K562 (cell line): ENCODE results near the gene FHIT. TPM values are rescaled to one million over a fixed set of nuclear protein-coding genes. Genes with fewer than 3 reads are reported as not detected.

ENCODE experiments used
- ATF1 ChIP-seq, 2 experiments: fragments of 450-650 bp in 1 of 2; IDR thresholded peaks; 2 replicates each; pipeline ENCODE4 v1.6.1; 2016; ENCODE audit warnings: missing compliant biosample characterization in 1 of 2, missing genetic modification characterization in 1 of 2
- ATF7 ChIP-seq: fragments of 450-650 bp; IDR thresholded peaks from 2 replicates; pipeline ENCODE4 v1.7.1; 2014; ENCODE audit warnings: mild to moderate bottlenecking, moderate library complexity
- CC2D1A ChIP-seq: fragments of 450-650 bp; IDR thresholded peaks from 2 replicates; pipeline ENCODE4 v1.6.1; 2017; ENCODE audit warnings: mild to moderate bottlenecking
- FOXM1 ChIP-seq, 2 experiments: fragments of 450-650 bp in 1 of 2; sonication (generic) in 1 of 2; formaldehyde crosslinking in 1 of 2; IDR thresholded peaks; 2 replicates each; pipeline versions ENCODE4 v1.6.1 to v1.9.0; 2017 to 2022; ENCODE audit warnings: low read depth in 2 of 2, mild to moderate bottlenecking in 2 of 2, missing genetic modification reagents in 1 of 2, moderate library complexity in 1 of 2
- GABPA ChIP-seq: fragments of 200-800 bp; sonication (Bioruptor generic); conservative IDR thresholded peaks from 2 replicates; pipeline ENCODE4 v1.6.1; 2016; ENCODE audit warnings: low read depth, missing genetic modification characterization, missing compliant biosample characterization
- HNRNPUL1 ChIP-seq: fragments of 200-400 bp; formaldehyde crosslinking; IDR thresholded peaks from 2 replicates; pipeline ENCODE4 v1.6.1; 2017; ENCODE audit warnings: low read length
- JUN ChIP-seq, 2 experiments: sonication (generic) in 1 of 2; formaldehyde crosslinking in 1 of 2; IDR thresholded peaks; 2 replicates each; pipeline versions ENCODE4 v1.6.1 to v1.8.0; 2012 to 2022; ENCODE audit warnings: borderline replicate concordance in 2 of 2, mild to moderate bottlenecking in 2 of 2, improper control_type of control experiment in 1 of 2, low read depth in 1 of 2, low read length in 1 of 2, missing genetic modification reagents in 1 of 2
- PHF8 ChIP-seq: fragments of 200-600 bp; sonication (generic); IDR thresholded peaks from 2 replicates; pipeline ENCODE4 v1.6.1; 2012; ENCODE audit warnings: mixed run types, mild to moderate bottlenecking, inconsistent platforms, low read length, moderate library complexity, borderline replicate concordance
- POLR2A ChIP-seq: fragments of 450-650 bp; conservative IDR thresholded peaks from 2 replicates; pipeline ENCODE4 v1.6.1; 2016
- PTTG1 ChIP-seq: fragments of 450-650 bp; IDR thresholded peaks from 2 replicates; pipeline ENCODE4 v1.6.1; 2016; ENCODE audit warnings: low read depth, mild to moderate bottlenecking, missing genetic modification characterization, missing compliant biosample characterization
- SETDB1 ChIP-seq: IDR thresholded peaks from one replicate; pipeline ENCODE4 v1.6.1; 2012; ENCODE audit warnings: low read length, control low read depth, inconsistent platforms
- SIN3B ChIP-seq: fragments of 450-650 bp; IDR thresholded peaks from 2 replicates; pipeline ENCODE4 v1.6.1; 2017; ENCODE audit warnings: low read depth, mild to moderate bottlenecking, moderate library complexity
- TOE1 ChIP-seq, 2 experiments: fragments of 450-650 bp in 1 of 2; sonication (generic) in 1 of 2; formaldehyde crosslinking in 1 of 2; IDR thresholded peaks; 2 replicates each; pipeline versions ENCODE4 v1.7.1 to v1.8.0; 2016 to 2022; ENCODE audit warnings: borderline replicate concordance in 2 of 2, mild to moderate bottlenecking in 2 of 2, antibody characterized with exemption in 1 of 2, inconsistent platforms in 1 of 2, low read depth in 1 of 2, missing genetic modification reagents in 1 of 2, moderate library complexity in 1 of 2
- ZNF121 ChIP-seq: sonication (generic); formaldehyde crosslinking; conservative IDR thresholded peaks from 2 replicates; pipeline ENCODE4 v1.8.0; 2022; ENCODE audit warnings: missing genetic modification reagents
- ZNF696 ChIP-seq: fragments of 250-450 bp; sonication (Bioruptor Pico); conservative IDR thresholded peaks from 2 replicates; pipeline ENCODE4 v1.4.0; 2020; ENCODE audit warnings: mild to moderate bottlenecking, moderate library complexity
- ZNF785 ChIP-seq: fragments of 250-450 bp; sonication (Bioruptor Pico); IDR thresholded peaks from 2 replicates; pipeline ENCODE4 v1.4.0; 2020; ENCODE audit warnings: mild to moderate bottlenecking
- polyA plus RNA-seq, 8 experiments: library from polyadenylated mRNA; depleted of rRNA in 4 of 8; stranded (reverse) in 5 of 8; unstranded in 3 of 8; fragments of >200 nt; fragmentation: Nextera tagmentation in 2 of 8; fragmentation: Illumina TruSeq in 1 of 8; extraction: Ambion mirVana in 2 of 8; extraction: Trizol in 1 of 8; gene quantifications; 2 replicates each; pipeline versions ENCODE4 v1.2.1 to v1.2.3, GENCODE V29; 2011 to 2014; ENCODE audit warnings: inconsistent platforms in 1 of 8, missing spikeins in 1 of 8
- total RNA-seq, 7 experiments: library from RNA; depleted of rRNA in 6 of 7; stranded (reverse); fragments of >200 nt in 6 of 7; fragmentation: Illumina TruSeq in 2 of 7; extraction: Trizol in 2 of 7; gene quantifications; 2 replicates each; pipeline versions ENCODE4 v1.2.1 to v1.2.3, GENCODE V29; 2011 to 2021; ENCODE audit warnings: low replicate concordance in 1 of 7
- TF ChIP-seq, protein P1 (sequence below), 2 experiments: fragments of 250-450 bp in 1 of 2; fragments of 450-650 bp in 1 of 2; sonication (Bioruptor Pico) in 1 of 2; IDR thresholded peaks; 2 replicates each; pipeline versions ENCODE4 v1.6.1 to v1.8.0; 2016 to 2021; ENCODE audit warnings: mild to moderate bottlenecking in 2 of 2, moderate library complexity in 2 of 2, missing compliant biosample characterization in 1 of 2, missing genetic modification characterization in 1 of 2
- TF ChIP-seq, protein P2 (sequence below): conservative IDR thresholded peaks from 2 replicates; pipeline ENCODE4 v1.6.1; 2011; ENCODE audit warnings: low read depth, mild to moderate bottlenecking, low read length; ENCODE audit not compliant: control insufficient read depth
- TF ChIP-seq, protein P3 (sequence below): sonication (generic); formaldehyde crosslinking; IDR thresholded peaks from 2 replicates; pipeline ENCODE4 v1.5.0; 2020; ENCODE audit warnings: missing genetic modification reagents
- TF ChIP-seq, protein P4 (sequence below): IDR thresholded peaks from 2 replicates; pipeline ENCODE4 v1.6.1; 2016; ENCODE audit warnings: missing genetic modification characterization, missing compliant biosample characterization

Gene FHIT
- total and polyA plus RNA-seq, 9 of the 15 experiments (the other 6 are each of a cell fraction or from before 2014, with no cell fraction given): 1.7 to 9.1 (median 4.3) TPM

GRCh38 chr3:61251174-61251972 is at the start of gene FHIT (continued):
- no peak for TF ChIP-seq ZNF696
- no peak for TF ChIP-seq SETDB1
- TF ChIP-seq PHF8: peak; percentile 57; the same call in 1 of the 2 replicates
- no peak for TF ChIP-seq HNRNPUL1
- TF ChIP-seq CC2D1A: no peak
- TF ChIP-seq GABPA: 0 out of 2 replicates have a peak, but pooled peaks have one; percentile 44
- no peak for TF ChIP-seq ZNF785
- TF ChIP-seq, protein P1, sequence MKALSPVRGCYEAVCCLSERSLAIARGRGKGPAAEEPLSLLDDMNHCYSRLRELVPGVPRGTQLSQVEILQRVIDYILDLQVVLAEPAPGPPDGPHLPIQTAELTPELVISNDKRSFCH (CRISPR knock-in tag; IDR thresholded peaks at IDR 0.05): no peak
- TF ChIP-seq, protein P1 (tag; IDR thresholded peaks at IDR 0.05): no peak
- no peak for TF ChIP-seq ATF7
- peak; percentile 76 for TF ChIP-seq POLR2A
- TF ChIP-seq, protein P2, sequence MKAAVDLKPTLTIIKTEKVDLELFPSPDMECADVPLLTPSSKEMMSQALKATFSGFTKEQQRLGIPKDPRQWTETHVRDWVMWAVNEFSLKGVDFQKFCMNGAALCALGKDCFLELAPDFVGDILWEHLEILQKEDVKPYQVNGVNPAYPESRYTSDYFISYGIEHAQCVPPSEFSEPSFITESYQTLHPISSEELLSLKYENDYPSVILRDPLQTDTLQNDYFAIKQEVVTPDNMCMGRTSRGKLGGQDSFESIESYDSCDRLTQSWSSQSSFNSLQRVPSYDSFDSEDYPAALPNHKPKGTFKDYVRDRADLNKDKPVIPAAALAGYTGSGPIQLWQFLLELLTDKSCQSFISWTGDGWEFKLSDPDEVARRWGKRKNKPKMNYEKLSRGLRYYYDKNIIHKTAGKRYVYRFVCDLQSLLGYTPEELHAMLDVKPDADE: peak; percentile 63; the same call in 1 of the 2 replicates
- TF ChIP-seq, protein P3, sequence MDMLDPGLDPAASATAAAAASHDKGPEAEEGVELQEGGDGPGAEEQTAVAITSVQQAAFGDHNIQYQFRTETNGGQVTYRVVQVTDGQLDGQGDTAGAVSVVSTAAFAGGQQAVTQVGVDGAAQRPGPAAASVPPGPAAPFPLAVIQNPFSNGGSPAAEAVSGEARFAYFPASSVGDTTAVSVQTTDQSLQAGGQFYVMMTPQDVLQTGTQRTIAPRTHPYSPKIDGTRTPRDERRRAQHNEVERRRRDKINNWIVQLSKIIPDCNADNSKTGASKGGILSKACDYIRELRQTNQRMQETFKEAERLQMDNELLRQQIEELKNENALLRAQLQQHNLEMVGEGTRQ (CRISPR knock-in tag): peak; percentile 29; the same call in 1 of the 2 replicates
- TF ChIP-seq FOXM1 (IDR thresholded peaks at IDR 0.05; ENCODE audit: low read depth): no peak
- no peak for TF ChIP-seq FOXM1 (CRISPR knock-in tag; IDR thresholded peaks at IDR 0.05; ENCODE audit: low read depth)
- TF ChIP-seq, protein P4, sequence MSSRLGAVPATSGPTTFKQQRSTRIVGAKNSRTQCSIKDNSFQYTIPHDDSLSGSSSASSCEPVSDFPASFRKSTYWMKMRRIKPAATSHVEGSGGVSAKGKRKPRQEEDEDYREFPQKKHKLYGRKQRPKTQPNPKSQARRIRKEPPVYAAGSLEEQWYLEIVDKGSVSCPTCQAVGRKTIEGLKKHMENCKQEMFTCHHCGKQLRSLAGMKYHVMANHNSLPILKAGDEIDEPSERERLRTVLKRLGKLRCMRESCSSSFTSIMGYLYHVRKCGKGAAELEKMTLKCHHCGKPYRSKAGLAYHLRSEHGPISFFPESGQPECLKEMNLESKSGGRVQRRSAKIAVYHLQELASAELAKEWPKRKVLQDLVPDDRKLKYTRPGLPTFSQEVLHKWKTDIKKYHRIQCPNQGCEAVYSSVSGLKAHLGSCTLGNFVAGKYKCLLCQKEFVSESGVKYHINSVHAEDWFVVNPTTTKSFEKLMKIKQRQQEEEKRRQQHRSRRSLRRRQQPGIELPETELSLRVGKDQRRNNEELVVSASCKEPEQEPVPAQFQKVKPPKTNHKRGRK: peak; percentile 43; the same call in 1 of the 2 replicates
- TF ChIP-seq TOE1 (IDR thresholded peaks at IDR 0.05; ENCODE audit: borderline replicate concordance): 0 out of 2 replicates have a peak, but pooled peaks have one; percentile 15
- no peak for TF ChIP-seq TOE1 (CRISPR knock-in tag; IDR thresholded peaks at IDR 0.05; ENCODE audit: borderline replicate concordance, low read depth)
- TF ChIP-seq PTTG1 (tag): no peak
- TF ChIP-seq JUN (IDR thresholded peaks at IDR 0.05; ENCODE audit: borderline replicate concordance, low read depth, low read length): no peak
- TF ChIP-seq JUN (CRISPR knock-in tag; IDR thresholded peaks at IDR 0.05; ENCODE audit: borderline replicate concordance): no peak
- no peak for TF ChIP-seq SIN3B
- no peak for TF ChIP-seq ZNF121
- no peak for TF ChIP-seq ATF1 (CRISPR knock-in tag; IDR thresholded peaks at IDR 0.05)
- peak; percentile 61 for TF ChIP-seq ATF1 (tag; IDR thresholded peaks at IDR 0.05)
